Heart right ventricle (tissue), 16 donors: ENCODE data around the gene RHOT2. TPM values are rescaled to one million over a fixed set of nuclear protein-coding genes. Genes with fewer than 3 reads are reported as not detected.

Experiments used
- ATAC-seq, 8 donors: fragments of 200-7000 bp; cut with Tn5 transposase; one replicate each; pipeline ENCODE4 v1.9.1; 2020; ENCODE audit warnings: mild to moderate bottlenecking in 8 of 8, moderate library complexity in 8 of 8, moderate number of reproducible peaks in 1 of 8
- DNase-seq, 2 donors: peaks; one replicate each; pipeline ENCODE4 v3.0.0-alpha.2; 2020
- H3K27ac ChIP-seq, 10 donors: fragments of 200-600 bp; sonication (generic) in 2 of 10; one replicate each; pipeline versions ENCODE4 v1.5.0 to v1.8.0; 2020 to 2022; ENCODE audit warnings: mild to moderate bottlenecking in 3 of 10
- H3K27me3 ChIP-seq, 7 donors: fragments of 200-600 bp; one replicate each; pipeline ENCODE4 v1.8.0; 2021 to 2022; ENCODE audit warnings: mild to moderate bottlenecking in 2 of 7
- H3K36me3 ChIP-seq, 9 donors: fragments of 200-600 bp; sonication (generic) in 1 of 9; one replicate each; pipeline versions ENCODE4 v1.5.0 to v1.8.0; 2020 to 2022; ENCODE audit warnings: mild to moderate bottlenecking in 2 of 9
- H3K4me1 ChIP-seq, 9 donors: fragments of 200-600 bp; sonication (generic) in 1 of 9; one replicate each; pipeline versions ENCODE4 v1.5.0 to v1.8.0; 2020 to 2022; ENCODE audit warnings: mild to moderate bottlenecking in 4 of 9
- H3K4me3 ChIP-seq, 10 donors: fragments of 200-600 bp; sonication (generic) in 2 of 10; one replicate each; pipeline versions ENCODE4 v1.5.0 to v1.8.0; 2020 to 2022; ENCODE audit warnings: mild to moderate bottlenecking in 7 of 10, moderate library complexity in 2 of 10
- H3K9me3 ChIP-seq, 11 donors: fragments of 200-600 bp in 10 of 11; sonication (generic) in 2 of 11; one replicate each; pipeline versions ENCODE4 v1.5.0 to v1.8.0; 2013 to 2022; ENCODE audit warnings: mild to moderate bottlenecking in 2 of 11, control low read depth in 1 of 11, moderate library complexity in 1 of 11
- WGBS, 2 donors: extraction: QIAGEN DNeasy Blood & Tissue Kit; methylation state at CpG; one replicate each; pipeline ENCODE4 v1.1.7; 2013; ENCODE audit warnings: inconsistent platforms in 1 of 2; 5-methylcytosine and 5-hydroxymethylcytosine counted together
- intact Hi-C, 10 donors: fragments of 100-400 bp; cut with DNase I; formaldehyde crosslinking; loops; one replicate each; pipeline versions ENCODE4 v1.11.1 to v1.14.2; 2022
- polyA plus RNA-seq, 2 donors: library from polyadenylated mRNA; stranded (reverse); fragments of 200-250 nt; gene quantifications; one replicate each; pipeline ENCODE4 v1.2.3, GENCODE V29; 2013
- total RNA-seq, 10 donors: library from RNA; stranded (reverse); fragmentation: NEBNext Ultra II Directional in 3 of 10; extraction: Animal tissue kit (Norgen Biotek cat#: 25700) in 3 of 10; gene quantifications; one replicate each; pipeline versions ENCODE4 v1.2.1 to v1.2.4, GENCODE V29; 2021 to 2023
- TF ChIP-seq, protein P1 (sequence below), 9 donors: fragments of 200-600 bp; sonication (generic) in 2 of 9; IDR thresholded peaks; one replicate each; pipeline versions ENCODE4 v1.5.0 to v1.8.0; 2021 to 2022; ENCODE audit warnings: antibody characterized with exemption in 9 of 9, mild to moderate bottlenecking in 5 of 9, moderate library complexity in 1 of 9
- donor health status: Arrhythmogenic right ventricular cardiomyopathy.
- donor health status: ischemic (EF 13 %, LVEDD 7.1; RV severe dilation, severe dysfunction).
- donor health status: healthy with polysubstance abuse.
- donor health status: DM: no; HTN: yes; CAD: no.
- donor health status: DM: no; HTN: no; CAD: no.
- donor health status: ischemic (EF 25% LVEDD 6.9; RV normal size, moderate dysfunction).
- donor health status: ischemic (EF 25% LVEDD 5.7; RV mildly dilated, moderate dysfunction).
- donor health status: healthy.
- donor health status: DM: yes; HTN: yes; CAD: no.
- donor health status: Ischemic cardiomyopathy.
- donor health status: ischemic (EF 35%, LVEDD 5.7; RV mildly dilated, moderate dysfunction).
- donor health status: nonischemic (EF 11% LVEDD 7.7; RV severe dilation, severe dysfunction).
- donor health status: DM: yes; HTN: yes; CAD: no.
- donor health status: PGD.
- donor health status: ischemic (EF 29% LVEDD 5.4; RV normal size, mild dysfunction).
- donor health status: nonischemic (EF 23%, LVEDD 6.1; RV moderate dilation, normal function).

Gene RHOT2
- total and polyA plus RNA-seq, 12 donors: 66.8 to 261 (median 92.6) TPM

DNA sequence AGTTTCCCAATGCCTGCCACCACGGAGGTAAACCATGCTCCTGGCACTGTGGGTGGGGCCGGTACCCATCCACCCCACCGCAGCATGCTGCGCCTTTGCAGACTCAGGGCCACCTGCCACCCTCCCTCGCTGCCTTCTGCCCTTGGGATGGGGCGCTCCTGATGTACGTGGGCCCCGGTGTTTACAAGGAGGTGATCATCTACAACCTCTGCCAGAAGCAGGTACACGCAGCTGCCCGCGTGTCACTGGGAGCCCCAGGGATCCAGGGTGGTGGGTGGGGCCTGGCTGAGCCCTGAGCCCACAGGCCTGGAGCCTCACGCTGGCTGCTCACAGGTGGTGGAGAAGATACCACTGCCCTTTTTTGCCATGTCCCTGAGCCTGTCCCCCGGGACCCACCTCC lies 1.4 kb upstream of the RHOT2 start:
- TF ChIP-seq, protein P1, sequence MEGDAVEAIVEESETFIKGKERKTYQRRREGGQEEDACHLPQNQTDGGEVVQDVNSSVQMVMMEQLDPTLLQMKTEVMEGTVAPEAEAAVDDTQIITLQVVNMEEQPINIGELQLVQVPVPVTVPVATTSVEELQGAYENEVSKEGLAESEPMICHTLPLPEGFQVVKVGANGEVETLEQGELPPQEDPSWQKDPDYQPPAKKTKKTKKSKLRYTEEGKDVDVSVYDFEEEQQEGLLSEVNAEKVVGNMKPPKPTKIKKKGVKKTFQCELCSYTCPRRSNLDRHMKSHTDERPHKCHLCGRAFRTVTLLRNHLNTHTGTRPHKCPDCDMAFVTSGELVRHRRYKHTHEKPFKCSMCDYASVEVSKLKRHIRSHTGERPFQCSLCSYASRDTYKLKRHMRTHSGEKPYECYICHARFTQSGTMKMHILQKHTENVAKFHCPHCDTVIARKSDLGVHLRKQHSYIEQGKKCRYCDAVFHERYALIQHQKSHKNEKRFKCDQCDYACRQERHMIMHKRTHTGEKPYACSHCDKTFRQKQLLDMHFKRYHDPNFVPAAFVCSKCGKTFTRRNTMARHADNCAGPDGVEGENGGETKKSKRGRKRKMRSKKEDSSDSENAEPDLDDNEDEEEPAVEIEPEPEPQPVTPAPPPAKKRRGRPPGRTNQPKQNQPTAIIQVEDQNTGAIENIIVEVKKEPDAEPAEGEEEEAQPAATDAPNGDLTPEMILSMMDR (IDR thresholded peaks at IDR 0.05): no peak
- H3K4me1 ChIP-seq: peaks cover 6 to 24% (median 17%) of the 10 kb centered on the region in 9 donors
- H3K4me3 ChIP-seq: no peak overlapping the region
- H3K27me3 ChIP-seq: no peaks in the 10 kb centered on the region
- ATAC-seq (no peak), DNase-seq (no peak)
- H3K9me3 ChIP-seq: no peaks in the 10 kb centered on the region
- 91 to 93% methylated on average over 13 of the region's 13 CpGs for WGBS, 2 donors
- no peak overlapping the region for H3K27ac ChIP-seq
- intact Hi-C loops: loop anchor here in 2 of 10 donors (10.0 kb wide), 1 partner anchor 82 kb away; no protein-coding TSS in a partner anchor
- peaks cover 0 to 27% (median 17%) of the 10 kb centered on the region in 9 donors for H3K36me3 ChIP-seq

- no peaks in the 10 kb centered on the region for H3K9me3 ChIP-seq
- H3K27me3 ChIP-seq: no peaks in the 10 kb centered on the region
- intact Hi-C loops: loop anchor here in 2 of 10 donors (10.0 kb wide), 1 partner anchor 82 kb away; no protein-coding TSS in a partner anchor
- H3K4me3 ChIP-seq: peak overlapping the region in 8 of 10 donors; percentile 84 to 100 (median 96)
- ATAC-seq (peak in 2 of 8 donors; percentile 0 to 2), DNase-seq (no peak)
- TF ChIP-seq, protein P1 (IDR thresholded peaks at IDR 0.05): no peak
- H3K36me3 ChIP-seq: peaks cover 0 to 33% (median 23%) of the 10 kb centered on the region in 9 donors
- H3K4me1 ChIP-seq: peaks cover 6 to 23% (median 17%) of the 10 kb centered on the region in 9 donors
- peak overlapping the region in 9 of 10 donors; percentile 86 to 98 (median 92) for H3K27ac ChIP-seq
- WGBS, 2 donors: 86 to 88% methylated on average over 22 of the region's 22 CpGs
Observed at GRCh38 chr16:667113-667779, 686 bp upstream of the RHOT2 start.

DNA sequence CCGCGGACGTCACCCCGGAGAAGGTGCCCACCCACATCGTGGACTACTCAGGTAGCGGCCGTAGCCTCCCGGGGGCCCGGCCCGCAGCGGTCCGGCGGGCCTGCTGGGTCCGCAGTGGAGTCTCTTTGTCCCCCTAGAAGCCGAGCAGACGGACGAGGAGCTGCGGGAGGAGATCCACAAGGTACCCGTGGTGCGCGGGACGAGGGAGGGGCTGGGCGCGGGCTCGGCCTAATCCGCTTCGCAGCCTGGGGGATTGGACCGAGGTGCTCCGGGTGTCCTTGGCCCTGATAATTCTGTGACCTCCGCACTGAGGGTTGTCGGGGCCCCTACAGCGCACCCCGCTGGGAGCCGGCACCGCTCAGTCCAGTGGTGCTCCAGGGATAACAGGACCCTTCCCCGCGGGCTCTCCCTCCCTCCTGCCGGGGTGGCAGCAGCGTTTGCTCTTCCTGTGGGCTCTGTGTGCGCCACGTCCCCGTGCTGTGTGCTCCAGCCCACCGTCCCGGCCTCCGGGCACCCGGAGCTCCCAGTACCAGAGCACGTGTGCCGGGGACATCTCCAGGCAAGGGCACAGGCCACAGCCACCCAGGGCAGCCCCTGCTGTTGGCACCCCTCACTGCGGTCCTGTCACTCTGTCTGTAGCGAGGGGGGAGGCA lies 713 bp downstream of the RHOT2 start:
- Histone ChIP-seq H3K4me3 (peak overlapping the region; percentile 84 to 100 (median 96)), H3K27ac (peak overlapping the region; percentile 81 to 98 (median 91))
- peak in 4 of 8 donors; percentile 1 to 16 (median 4) for ATAC-seq

GRCh38 chr16:669666-670065 lies 1.7 kb downstream of the RHOT2 start:
- DNase-seq (no peak), ATAC-seq (no peak)
- H3K36me3 ChIP-seq: peaks cover 0 to 51% (median 35%) of the 10 kb centered on the region in 9 donors
- peaks cover 6 to 30% (median 21%) of the 10 kb centered on the region in 9 donors for H3K4me1 ChIP-seq
- no peaks in the 10 kb centered on the region for H3K9me3 ChIP-seq
- no peak overlapping the region for H3K27ac ChIP-seq
- TF ChIP-seq, protein P1 (IDR thresholded peaks at IDR 0.05): no peak
- 92 to 97% methylated on average over 13 of the region's 13 CpGs for WGBS, 2 donors
- H3K27me3 ChIP-seq: no peaks in the 10 kb centered on the region
- H3K4me3 ChIP-seq: peak overlapping the region in 1 of 10 donors; percentile 98
- intact Hi-C loops: loop anchor here in 2 of 10 donors (10.0 kb wide), 1 partner anchor 85 kb away; no protein-coding TSS in a partner anchor

More for the DNA sequence above, 713 bp downstream of the RHOT2 start:
- TF ChIP-seq, protein P1 (IDR thresholded peaks at IDR 0.05): no peak
- Histone ChIP-seq H3K27me3 (no peaks in the 10 kb centered on the region), H3K4me1 (peaks cover 6 to 23% (median 17%) of the 10 kb centered on the region in 9 donors), H3K9me3 (no peaks in the 10 kb centered on the region), H3K36me3 (peaks cover 0 to 47% (median 35%) of the 10 kb centered on the region in 9 donors)
- WGBS, 2 donors: 6% methylated on average over 46 to 50 of the region's 50 CpGs
- intact Hi-C loops: loop anchor here in 2 of 10 donors (10.0 kb wide), 1 partner anchor 84 kb away; no protein-coding TSS in a partner anchor
- DNase-seq: no peak
